Esophagus squamous epithelium (tissue), 5 donors: ENCODE measurements around the gene NOS2. TPM values are rescaled to one million over a fixed set of nuclear protein-coding genes. Genes with fewer than 3 reads are reported as not detected.

ENCODE experiments used
- DNase-seq: peaks from one replicate; lab custom pipeline; 2025; lab: John Stamatoyannopoulos, UW
- H3K27ac ChIP-seq, 4 donors: fragments of 200-600 bp; sonication (generic); one replicate each; pipeline ENCODE4 v1.5.1; 2016 to 2019; ENCODE audit warnings: mild to moderate bottlenecking in 1 of 4
- H3K27me3 ChIP-seq, 4 donors: fragments of 200-600 bp; sonication (generic); 1 replicate in 3 of 4; 2 replicates in 1 of 4; pipeline versions ENCODE4 v1.5.1 to v1.6.0; 2017 to 2021; ENCODE audit warnings: antibody characterized with exemption in 1 of 4
- H3K36me3 ChIP-seq, 3 donors: fragments of 200-600 bp; sonication (generic); one replicate each; pipeline ENCODE4 v1.5.1; 2016 to 2019
- H3K4me1 ChIP-seq, 3 donors: fragments of 200-600 bp; sonication (generic); one replicate each; pipeline ENCODE4 v1.5.1; 2017 to 2019
- H3K4me3 ChIP-seq, 4 donors: fragments of 200-600 bp; sonication (generic); 1 replicate in 3 of 4; 2 replicates in 1 of 4; pipeline ENCODE4 v1.5.1; 2016 to 2019; ENCODE audit warnings: mild to moderate bottlenecking in 2 of 4, moderate library complexity in 1 of 4
- H3K9me3 ChIP-seq, 3 donors: fragments of 200-600 bp; sonication (generic); one replicate each; pipeline ENCODE4 v1.5.1; 2016 to 2019
- POLR2A ChIP-seq, 4 donors: fragments of 450-650 bp; IDR thresholded peaks; one replicate each; pipeline ENCODE4 v1.6.1; 2017; ENCODE audit warnings: antibody characterized with exemption in 4 of 4, mild to moderate bottlenecking in 4 of 4, moderate library complexity in 3 of 4
- WGBS, 2 donors: methylation state at CpG; one replicate each; pipeline ENCODE4 v1.1.5; 2018; 5-methylcytosine and 5-hydroxymethylcytosine counted together
- intact Hi-C: fragments of 100-400 bp; cut with DNase I; formaldehyde crosslinking; loops from one replicate; pipeline ENCODE4 v1.15.0; 2022
- small RNA-seq, 4 donors: library from RNA; depleted of rRNA; stranded (forward); fragments of <200 nt; gene quantifications; one replicate each; pipeline ENCODE3, GENCODE V24; 2016
- total RNA-seq, 4 donors: library from RNA; depleted of rRNA; stranded (reverse); fragments of >200 nt; gene quantifications; one replicate each; pipeline ENCODE4 v1.1.0, GENCODE V29; 2016
- TF ChIP-seq, protein P1 (sequence below), 6 experiments: fragments of 450-650 bp in 4 of 6; fragments of 200-600 bp in 2 of 6; sonication (generic) in 2 of 6; IDR thresholded peaks; one replicate each; pipeline ENCODE4 v1.5.1; 2016 to 2019; ENCODE audit warnings: antibody characterized with exemption in 6 of 6, mild to moderate bottlenecking in 4 of 6, moderate library complexity in 4 of 6
- donor health status: DM: yes; HTN: yes; CAD: no.

Gene NOS2
- total RNA-seq, 4 donors from 2014 or later = 0.11 to 2.7 (median 0.86) TPM

DNA sequence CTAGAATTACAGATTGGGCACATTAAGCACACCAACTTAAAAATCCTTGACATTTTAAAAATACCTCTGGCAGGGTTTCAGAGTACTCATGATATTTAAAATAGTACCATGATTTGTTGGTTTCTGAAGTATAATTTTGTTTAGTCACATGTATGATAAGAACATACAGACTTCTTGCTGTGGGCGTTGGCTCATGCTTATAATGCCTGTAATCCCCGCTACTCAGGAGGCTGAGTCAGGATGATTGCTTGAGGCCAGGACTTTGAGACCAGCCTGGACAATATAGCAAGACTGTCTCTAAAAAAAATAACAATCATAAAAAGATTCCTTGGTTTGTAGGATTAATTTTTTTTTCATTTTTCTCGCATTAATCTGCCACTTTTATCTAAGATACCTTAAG, 78.5 kb downstream of the NOS2 start:
- TF ChIP-seq, protein P1, sequence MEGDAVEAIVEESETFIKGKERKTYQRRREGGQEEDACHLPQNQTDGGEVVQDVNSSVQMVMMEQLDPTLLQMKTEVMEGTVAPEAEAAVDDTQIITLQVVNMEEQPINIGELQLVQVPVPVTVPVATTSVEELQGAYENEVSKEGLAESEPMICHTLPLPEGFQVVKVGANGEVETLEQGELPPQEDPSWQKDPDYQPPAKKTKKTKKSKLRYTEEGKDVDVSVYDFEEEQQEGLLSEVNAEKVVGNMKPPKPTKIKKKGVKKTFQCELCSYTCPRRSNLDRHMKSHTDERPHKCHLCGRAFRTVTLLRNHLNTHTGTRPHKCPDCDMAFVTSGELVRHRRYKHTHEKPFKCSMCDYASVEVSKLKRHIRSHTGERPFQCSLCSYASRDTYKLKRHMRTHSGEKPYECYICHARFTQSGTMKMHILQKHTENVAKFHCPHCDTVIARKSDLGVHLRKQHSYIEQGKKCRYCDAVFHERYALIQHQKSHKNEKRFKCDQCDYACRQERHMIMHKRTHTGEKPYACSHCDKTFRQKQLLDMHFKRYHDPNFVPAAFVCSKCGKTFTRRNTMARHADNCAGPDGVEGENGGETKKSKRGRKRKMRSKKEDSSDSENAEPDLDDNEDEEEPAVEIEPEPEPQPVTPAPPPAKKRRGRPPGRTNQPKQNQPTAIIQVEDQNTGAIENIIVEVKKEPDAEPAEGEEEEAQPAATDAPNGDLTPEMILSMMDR (IDR thresholded peaks at IDR 0.05) = no peak
- no peak for TF ChIP-seq POLR2A (IDR thresholded peaks at IDR 0.05)
- Histone ChIP-seq H3K27me3 (peaks cover 0 to 9% (median 0%) of the 10 kb centered on the region in 4 donors), H3K27ac (no peak overlapping the region), H3K4me1 (peaks cover 0 to 4% (median 0%) of the 10 kb centered on the region in 3 donors), H3K4me3 (no peak overlapping the region), H3K9me3 (no peaks in the 10 kb centered on the region), H3K36me3 (no peaks in the 10 kb centered on the region)
- intact Hi-C loops = no loop called here
- DNase-seq = no peak
- 37 to 45% methylated on average over 3 of the region's 3 CpGs for WGBS, 2 donors

Small RNA genes within 50 kb of the gene (small RNA-seq; reads per million reads assigned to genes)
- 0 reads per million in 4 donors for gene AC130289.1
- 0 reads per million in 4 donors for gene AC130289.2

Other genes starting within 250 kb of the NOS2 start
- 10 to 100 TPM; 20.2 to 76.1 (median 23.9) TPM for gene LGALS9, start 169.3 kb downstream of the NOS2 start, total RNA-seq
- gene LYRM9, start 92.8 kb upstream of the NOS2 start, total RNA-seq = 1 to 10 TPM; 1.7 to 9.8 (median 6.1) TPM
- 10 to 100 TPM in 2 of 4 donors, 1 to 10 TPM in 2; 7.5 to 14.0 (median 11.4) TPM for gene NLK, start 242.1 kb upstream of the NOS2 start, total RNA-seq